ENCODE measurements around the gene TMEM154. TPM values are rescaled to one million over a fixed set of nuclear protein-coding genes. Genes with fewer than 3 reads are reported as not detected.

Gene TMEM154
- polyA plus RNA-seq, 1 donor (not counting 4 experiments of a cell fraction or from before 2014, with no cell fraction given), result 106 TPM

GRCh38 chr4:152643153-152644035 lies 36.4 kb downstream of the TMEM154 start:
- H3K36me3 ChIP-seq (ENCODE audit: control insufficient read depth in 2 of 2, extremely low read depth in 1 of 2, insufficient read depth in 2 of 2, low read length in 2 of 2), result peaks cover 37 to 47% of the 10 kb centered on the region in 2 experiments
- H3K27me3 ChIP-seq (ENCODE audit: control insufficient read depth, extremely low read depth, insufficient read depth, low read length), result no peaks in the 10 kb centered on the region
- FAIRE-seq (no peak), DNase-seq (ENCODE audit: low read depth, low spot score) (no peak)
- H3K79me2 ChIP-seq (ENCODE audit: control insufficient read depth, insufficient read depth, low read length), result no peaks in the 10 kb centered on the region
- H3K4me2 ChIP-seq (ENCODE audit: control insufficient read depth, extremely low read depth, insufficient read depth, low read depth, low read length), result no peak overlapping the region
- no peak overlapping the region for H3K27ac ChIP-seq (ENCODE audit: control insufficient read depth, insufficient read depth, low read length)
- no peak overlapping the region for H3K4me3 ChIP-seq (ENCODE audit: control insufficient read depth in 2 of 3, extremely low read depth in 1 of 3, insufficient read depth in 2 of 3, low read depth in 1 of 3, low read length in 3 of 3)
- TF ChIP-seq CTCF (optimal IDR thresholded peaks at IDR 0.05 in 1 of 3, IDR thresholded peaks at IDR 0.05 in 1 of 3, conservative IDR thresholded peaks at IDR 0.05 in 1 of 3; ENCODE audit: extremely low read depth in 1 of 3, insufficient read depth in 2 of 3, low read length in 3 of 3) (no peak), EZH2 (IDR thresholded peaks at IDR 0.05; ENCODE audit: low read length) (no peak)
- no peak overlapping the region for H3K9ac ChIP-seq (ENCODE audit: control insufficient read depth, extremely low read depth, insufficient read depth, low read length)
- no peaks in the 10 kb centered on the region for H4K20me1 ChIP-seq (ENCODE audit: control insufficient read depth, extremely low read depth, insufficient read depth, low read length)
- no peaks in the 10 kb centered on the region for H3K9me3 ChIP-seq (ENCODE audit: control insufficient read depth, low read depth, low read length)
- dilution Hi-C loops (cut with MboI; ENCODE audit: extremely low pct_ligation_motif_present, low sequenced_read_pairs), result no loop called here
- no peaks in the 10 kb centered on the region for H3K4me1 ChIP-seq (ENCODE audit: control insufficient read depth, extremely low read depth, insufficient read depth, low read length)
- H3K9me1 ChIP-seq (ENCODE audit: control insufficient read depth, extremely low read depth, insufficient read depth, low read length), result no peaks in the 10 kb centered on the region
- H2AFZ ChIP-seq (ENCODE audit: control insufficient read depth, low read length), result no peak overlapping the region

GRCh38 chr4:152640058-152640921 lies 39.5 kb downstream of the TMEM154 start:
- no peak for DNase-seq (ENCODE audit: low read depth, low spot score)

More at GRCh38 chr4:152640058-152640921, 39.5 kb downstream of the TMEM154 start:
- no peak for FAIRE-seq
- Histone ChIP-seq H2AFZ (ENCODE audit: control insufficient read depth, low read length) (no peak overlapping the region), H3K4me3 (ENCODE audit: control insufficient read depth in 2 of 3, extremely low read depth in 1 of 3, insufficient read depth in 2 of 3, low read depth in 1 of 3, low read length in 3 of 3) (no peak overlapping the region), H3K9me3 (ENCODE audit: control insufficient read depth, low read depth, low read length) (no peaks in the 10 kb centered on the region), H3K4me1 (ENCODE audit: control insufficient read depth, extremely low read depth, insufficient read depth, low read length) (no peaks in the 10 kb centered on the region), H3K27ac (ENCODE audit: control insufficient read depth, insufficient read depth, low read length) (no peak overlapping the region), H3K4me2 (ENCODE audit: control insufficient read depth, extremely low read depth, insufficient read depth, low read depth, low read length) (no peak overlapping the region), H4K20me1 (ENCODE audit: control insufficient read depth, extremely low read depth, insufficient read depth, low read length) (no peaks in the 10 kb centered on the region), H3K36me3 (ENCODE audit: control insufficient read depth in 2 of 2, extremely low read depth in 1 of 2, insufficient read depth in 2 of 2, low read length in 2 of 2) (peaks cover 29 to 50% of the 10 kb centered on the region in 2 experiments), H3K9me1 (ENCODE audit: control insufficient read depth, extremely low read depth, insufficient read depth, low read length) (no peaks in the 10 kb centered on the region), H3K27me3 (ENCODE audit: control insufficient read depth, extremely low read depth, insufficient read depth, low read length) (no peaks in the 10 kb centered on the region), H3K9ac (ENCODE audit: control insufficient read depth, extremely low read depth, insufficient read depth, low read length) (no peak overlapping the region), H3K79me2 (ENCODE audit: control insufficient read depth, insufficient read depth, low read length) (no peaks in the 10 kb centered on the region)
- TF ChIP-seq EZH2 (IDR thresholded peaks at IDR 0.05; ENCODE audit: low read length) (no peak), CTCF (optimal IDR thresholded peaks at IDR 0.05 in 1 of 3, IDR thresholded peaks at IDR 0.05 in 1 of 3, conservative IDR thresholded peaks at IDR 0.05 in 1 of 3; ENCODE audit: extremely low read depth in 1 of 3, insufficient read depth in 2 of 3, low read length in 3 of 3) (peak in 1 of 3 experiments; percentile 28)
- dilution Hi-C loops (cut with MboI; ENCODE audit: extremely low pct_ligation_motif_present, low sequenced_read_pairs), result no loop called here
